ENCODE results near the gene KIZ.

The KIZ gene

DNA sequence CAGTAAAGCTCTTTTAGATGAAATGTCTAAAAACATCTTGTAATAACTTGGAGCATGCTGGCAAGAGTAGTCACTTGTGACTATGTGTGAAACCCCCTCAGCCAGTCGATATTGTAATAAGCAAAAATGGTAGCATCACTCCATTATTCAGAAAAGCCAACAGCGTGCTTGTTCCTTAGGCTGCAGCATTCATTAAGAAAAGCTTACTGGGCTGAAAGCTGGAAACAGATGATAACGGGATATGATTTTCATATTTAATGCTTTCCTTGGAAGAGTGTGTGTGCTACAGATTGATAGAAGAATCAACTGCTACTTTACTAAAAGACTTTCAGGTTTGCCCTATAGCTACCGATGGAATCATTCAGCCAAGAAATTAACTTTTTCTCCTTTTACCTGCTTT lies 20.3 kb downstream of the KIZ start:
- Histone ChIP-seq H3K23ac (ENCODE audit: low read length in 2 of 2) (no peak overlapping the region), H2AK5ac (ENCODE audit: low read length, severe bottlenecking) (no peak overlapping the region), H3K27me3 (ENCODE audit: control insufficient read depth in 1 of 2, insufficient read depth in 1 of 2, low read length in 2 of 2) (no peaks in the 10 kb centered on the region), H2BK12ac (ENCODE audit: low read length in 2 of 2) (no peak overlapping the region), H2BK5ac (ENCODE audit: low read depth, low read length, poor library complexity, severe bottlenecking) (no peak overlapping the region), H2BK15ac (ENCODE audit: low read depth, poor library complexity, severe bottlenecking) (no peak overlapping the region), H3K4me3 (ENCODE audit: insufficient read depth in 1 of 2, low read depth in 1 of 2, low read length in 2 of 2) (no peak overlapping the region), H4K8ac (ENCODE audit: low read length) (no peak overlapping the region), H3K9ac (ENCODE audit: low read length) (no peak overlapping the region), H3K9me3 (ENCODE audit: control insufficient read depth, low read length) (no peaks in the 10 kb centered on the region), H3K18ac (ENCODE audit: low read depth in 1 of 2, low read length in 2 of 2) (no peak overlapping the region), H3K14ac (ENCODE audit: low read length in 2 of 2) (no peak overlapping the region), H3K4ac (ENCODE audit: low read depth in 1 of 2, low read length in 2 of 2) (no peak overlapping the region), H3K27ac (ENCODE audit: low read length, poor library complexity, severe bottlenecking) (no peak overlapping the region), H2BK120ac (ENCODE audit: low read depth, low read length) (no peak overlapping the region), H3K36me3 (ENCODE audit: control insufficient read depth in 1 of 2, insufficient read depth in 2 of 2, low read depth in 1 of 2, low read length in 2 of 2) (peaks cover 11 to 26% of the 10 kb centered on the region in 2 experiments), H3K79me1 (replicated peaks; ENCODE audit: low read length, poor library complexity, severe bottlenecking) (no peaks in the 10 kb centered on the region), H2AFZ (ENCODE audit: low read depth, low read length) (no peak overlapping the region), H3K4me2 (ENCODE audit: low read length, poor library complexity, severe bottlenecking) (no peak overlapping the region), H4K91ac (ENCODE audit: low read length) (no peak overlapping the region), H3K4me1 (ENCODE audit: control insufficient read depth, insufficient read depth, low read depth, low read length) (no peaks in the 10 kb centered on the region)
- no peak for DNase-seq
- WGBS: 100% methylated on average over 3 of the region's 4 CpGs

DNA sequence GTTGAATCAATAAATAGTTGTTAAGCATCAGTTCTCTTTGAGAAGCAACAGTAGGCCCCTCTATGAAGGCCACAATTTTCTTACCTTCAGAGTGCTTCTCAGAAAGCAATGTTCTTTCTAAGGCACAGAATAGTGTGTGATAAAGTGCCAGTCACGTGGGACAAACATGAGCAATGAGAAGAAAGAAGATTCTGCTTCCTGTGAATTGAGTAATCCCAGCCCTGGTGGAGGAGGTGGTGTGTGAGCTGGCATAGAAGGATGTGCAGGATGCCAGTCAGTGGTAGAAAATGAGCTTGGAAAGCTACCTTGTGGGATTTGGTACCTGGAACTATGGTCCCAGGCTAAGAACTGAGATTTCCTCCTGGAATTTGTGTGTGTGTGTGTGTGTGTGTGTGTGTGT lies 21.7 kb downstream of the KIZ start:
- no peak overlapping the region for H2AFZ ChIP-seq (ENCODE audit: low read depth, low read length)
- H3K9ac ChIP-seq (ENCODE audit: low read length): no peak overlapping the region
- H3K18ac ChIP-seq (ENCODE audit: low read depth in 1 of 2, low read length in 2 of 2): no peak overlapping the region
- no peak overlapping the region for H2AK5ac ChIP-seq (ENCODE audit: low read length, severe bottlenecking)
- no peaks in the 10 kb centered on the region for H3K4me1 ChIP-seq (ENCODE audit: control insufficient read depth, insufficient read depth, low read depth, low read length)
- peaks cover 8 to 21% of the 10 kb centered on the region in 2 experiments for H3K36me3 ChIP-seq (ENCODE audit: control insufficient read depth in 1 of 2, insufficient read depth in 2 of 2, low read depth in 1 of 2, low read length in 2 of 2)
- no peak overlapping the region for H3K4me2 ChIP-seq (ENCODE audit: low read length, poor library complexity, severe bottlenecking)
- H3K9me3 ChIP-seq (ENCODE audit: control insufficient read depth, low read length): no peaks in the 10 kb centered on the region
- WGBS: 86% methylated on average over 1 of the region's 1 CpG
- peak overlapping the region in 1 of 2 experiments; percentile 42 for H2BK12ac ChIP-seq (ENCODE audit: low read length in 2 of 2)
- H3K27me3 ChIP-seq (ENCODE audit: control insufficient read depth in 1 of 2, insufficient read depth in 1 of 2, low read length in 2 of 2): no peaks in the 10 kb centered on the region
- no peak overlapping the region for H2BK5ac ChIP-seq (ENCODE audit: low read depth, low read length, poor library complexity, severe bottlenecking)
- H3K27ac ChIP-seq (ENCODE audit: low read length, poor library complexity, severe bottlenecking): no peak overlapping the region
- H3K4me3 ChIP-seq (ENCODE audit: insufficient read depth in 1 of 2, low read depth in 1 of 2, low read length in 2 of 2): no peak overlapping the region
- H3K23ac ChIP-seq (ENCODE audit: low read length in 2 of 2): no peak overlapping the region
- H2BK120ac ChIP-seq (ENCODE audit: low read depth, low read length): no peak overlapping the region
- H3K14ac ChIP-seq (ENCODE audit: low read length in 2 of 2): peak overlapping the region in 1 of 2 experiments; percentile 83
- no peaks in the 10 kb centered on the region for H3K79me1 ChIP-seq (replicated peaks; ENCODE audit: low read length, poor library complexity, severe bottlenecking)
- no peak overlapping the region for H2BK15ac ChIP-seq (ENCODE audit: low read depth, poor library complexity, severe bottlenecking)
- no peak overlapping the region for H4K8ac ChIP-seq (ENCODE audit: low read length)
- no peak overlapping the region for H4K91ac ChIP-seq (ENCODE audit: low read length)
- DNase-seq: peak; percentile 12
- H3K4ac ChIP-seq (ENCODE audit: low read depth in 1 of 2, low read length in 2 of 2): no peak overlapping the region

DNA sequence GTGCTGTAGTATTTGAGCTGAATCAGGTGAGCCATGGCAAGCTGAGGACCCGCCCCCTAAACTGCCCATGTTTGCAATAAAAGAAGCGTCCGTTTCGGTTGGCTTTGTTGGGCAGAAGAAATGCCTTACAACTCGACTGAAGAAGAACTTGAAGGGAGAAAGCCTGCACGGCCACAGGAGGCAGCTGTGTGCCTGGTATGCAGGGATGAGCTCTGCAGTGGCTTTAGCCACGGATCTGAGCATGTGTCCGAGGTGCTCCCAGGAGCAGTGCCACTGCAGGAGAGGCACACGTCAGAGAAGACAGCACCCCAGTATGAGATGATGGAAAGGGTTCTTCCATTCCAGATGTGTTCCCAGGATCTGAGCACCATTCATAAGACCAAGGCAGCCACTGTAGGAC lies 23.5 kb downstream of the KIZ start:
- Histone ChIP-seq H3K14ac (ENCODE audit: low read length in 2 of 2) (no peak overlapping the region), H3K36me3 (ENCODE audit: control insufficient read depth in 1 of 2, insufficient read depth in 2 of 2, low read depth in 1 of 2, low read length in 2 of 2) (peaks cover 8 to 22% of the 10 kb centered on the region in 2 experiments), H3K18ac (ENCODE audit: low read depth in 1 of 2, low read length in 2 of 2) (no peak overlapping the region), H3K79me1 (replicated peaks; ENCODE audit: low read length, poor library complexity, severe bottlenecking) (no peaks in the 10 kb centered on the region), H3K4ac (ENCODE audit: low read depth in 1 of 2, low read length in 2 of 2) (no peak overlapping the region), H2BK5ac (ENCODE audit: low read depth, low read length, poor library complexity, severe bottlenecking) (no peak overlapping the region), H3K4me3 (ENCODE audit: insufficient read depth in 1 of 2, low read depth in 1 of 2, low read length in 2 of 2) (no peak overlapping the region), H3K4me2 (ENCODE audit: low read length, poor library complexity, severe bottlenecking) (no peak overlapping the region), H3K9ac (ENCODE audit: low read length) (no peak overlapping the region), H3K4me1 (ENCODE audit: control insufficient read depth, insufficient read depth, low read depth, low read length) (no peaks in the 10 kb centered on the region), H3K27ac (ENCODE audit: low read length, poor library complexity, severe bottlenecking) (no peak overlapping the region), H2BK15ac (ENCODE audit: low read depth, poor library complexity, severe bottlenecking) (no peak overlapping the region), H2AK5ac (ENCODE audit: low read length, severe bottlenecking) (no peak overlapping the region), H3K23ac (ENCODE audit: low read length in 2 of 2) (no peak overlapping the region), H2AFZ (ENCODE audit: low read depth, low read length) (no peak overlapping the region), H3K27me3 (ENCODE audit: control insufficient read depth in 1 of 2, insufficient read depth in 1 of 2, low read length in 2 of 2) (no peaks in the 10 kb centered on the region), H4K91ac (ENCODE audit: low read length) (peak overlapping the region; percentile 62), H2BK120ac (ENCODE audit: low read depth, low read length) (no peak overlapping the region), H4K8ac (ENCODE audit: low read length) (no peak overlapping the region), H2BK12ac (ENCODE audit: low read length in 2 of 2) (no peak overlapping the region), H3K9me3 (ENCODE audit: control insufficient read depth, low read length) (no peaks in the 10 kb centered on the region)
- WGBS: 80% methylated on average over 9 of the region's 9 CpGs
- DNase-seq: no peak

DNA sequence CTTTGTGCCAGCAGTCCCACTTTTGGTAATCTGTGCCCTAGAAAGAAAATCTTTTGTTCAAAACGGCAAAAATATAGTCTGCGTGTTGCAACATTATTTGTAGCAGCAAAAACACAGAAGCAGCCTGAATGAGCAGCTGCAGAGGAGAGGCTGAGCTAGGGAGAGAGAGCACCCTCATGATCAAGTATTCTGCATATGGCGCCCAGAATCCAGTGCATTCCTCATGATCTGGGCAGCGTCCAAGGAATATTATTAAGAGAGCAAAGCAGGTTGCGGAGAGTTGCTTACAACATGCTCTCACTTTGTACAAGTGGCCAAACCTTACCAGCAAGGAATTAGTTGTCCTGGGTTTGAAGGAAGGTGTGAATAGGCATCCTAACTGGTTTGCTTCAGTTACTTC lies 25.9 kb downstream of the KIZ start:
- H2AFZ ChIP-seq (ENCODE audit: low read depth, low read length): no peak overlapping the region
- no peak overlapping the region for H3K4ac ChIP-seq (ENCODE audit: low read depth in 1 of 2, low read length in 2 of 2)
- no peak overlapping the region for H2BK12ac ChIP-seq (ENCODE audit: low read length in 2 of 2)
- H4K8ac ChIP-seq (ENCODE audit: low read length): no peak overlapping the region
- no peak overlapping the region for H2AK5ac ChIP-seq (ENCODE audit: low read length, severe bottlenecking)
- no peak overlapping the region for H3K18ac ChIP-seq (ENCODE audit: low read depth in 1 of 2, low read length in 2 of 2)
- no peak overlapping the region for H2BK5ac ChIP-seq (ENCODE audit: low read depth, low read length, poor library complexity, severe bottlenecking)
- no peaks in the 10 kb centered on the region for H3K79me1 ChIP-seq (replicated peaks; ENCODE audit: low read length, poor library complexity, severe bottlenecking)
- no peaks in the 10 kb centered on the region for H3K9me3 ChIP-seq (ENCODE audit: control insufficient read depth, low read length)
- no peak overlapping the region for H2BK120ac ChIP-seq (ENCODE audit: low read depth, low read length)
- no peak overlapping the region for H3K4me3 ChIP-seq (ENCODE audit: insufficient read depth in 1 of 2, low read depth in 1 of 2, low read length in 2 of 2)
- DNase-seq: no peak
- no peak overlapping the region for H3K23ac ChIP-seq (ENCODE audit: low read length in 2 of 2)
- H2BK15ac ChIP-seq (ENCODE audit: low read depth, poor library complexity, severe bottlenecking): no peak overlapping the region
- no peak overlapping the region for H3K9ac ChIP-seq (ENCODE audit: low read length)
- no peaks in the 10 kb centered on the region for H3K27me3 ChIP-seq (ENCODE audit: control insufficient read depth in 1 of 2, insufficient read depth in 1 of 2, low read length in 2 of 2)
- no peak overlapping the region for H3K14ac ChIP-seq (ENCODE audit: low read length in 2 of 2)
- peaks cover 8 to 19% of the 10 kb centered on the region in 2 experiments for H3K36me3 ChIP-seq (ENCODE audit: control insufficient read depth in 1 of 2, insufficient read depth in 2 of 2, low read depth in 1 of 2, low read length in 2 of 2)
- no peak overlapping the region for H3K4me2 ChIP-seq (ENCODE audit: low read length, poor library complexity, severe bottlenecking)
- WGBS: 97% methylated on average over 5 of the region's 5 CpGs
- no peak overlapping the region for H4K91ac ChIP-seq (ENCODE audit: low read length)
- H3K27ac ChIP-seq (ENCODE audit: low read length, poor library complexity, severe bottlenecking): no peak overlapping the region
- H3K4me1 ChIP-seq (ENCODE audit: control insufficient read depth, insufficient read depth, low read depth, low read length): no peaks in the 10 kb centered on the region

Measured in mesenchymal stem cell (in vitro differentiated cells and primary cell).